K562 (cell line): ENCODE data around the gene SNX9. TPM values are rescaled to one million over a fixed set of nuclear protein-coding genes. Genes with fewer than 3 reads are reported as not detected.
A peak's percentile ranks its signal among the peaks of the same experiment; 100 is the strongest.

Experiments used
- ATAC-seq: fragments of 200-7000 bp; cut with Tn5 transposase; 3 replicates; pipeline ENCODE4 v1.9.1; 2020; ENCODE audit warnings: moderate library complexity
- BruUV-seq: library from RNA; stranded (reverse); fragments of 400-500 nt; replicated peaks from 2 replicates; lab custom pipeline; 2021; lab: Mats Ljungman, UMichigan
- CTCF ChIA-PET: fragments of 300-600 bp; formaldehyde crosslinking; extraction: SDS; loops from one replicate; lab custom pipeline; 2021; ENCODE audit warnings: low intra/inter-chr PET ratio; lab: Yijun Ruan, JAX
- POLR2A ChIA-PET: fragments of 300-600, 350-650 bp; sonication (Branson Sonifier 250); formaldehyde crosslinking; extraction: SDS; loops from one replicate; lab custom pipeline; 2021; ENCODE audit warnings: antibody characterized with exemption, inconsistent platforms; lab: Yijun Ruan, JAX
- DNase-seq, 4 experiments: peaks; one replicate each; pipeline versions ENCODE4 v3.0.0 to v3.0.0-alpha.2; 2011 to 2018; ENCODE audit warnings: low spot score in 3 of 4, mixed read lengths in 3 of 4; ENCODE audit errors: extremely low read depth in 1 of 4
- FAIRE-seq: peaks from 2 replicates; lab custom pipeline; 2011; peaks lifted over from hg19 to GRCh38; lab: Jason Lieb, UNC
- H2AFZ ChIP-seq: 2 replicates; pipeline ENCODE4 v1.6.0; 2011; ENCODE audit warnings: low read depth, low read length, control low read depth, inconsistent platforms
- H3K27ac ChIP-seq: fragments of 200-600 bp; 3 replicates; pipeline ENCODE4 v1.8.0; 2011; ENCODE audit warnings: low read depth, mild to moderate bottlenecking, control low read depth, inconsistent platforms, low read length, moderate library complexity, mixed read lengths; ENCODE audit errors: extremely low read depth
- H3K27me3 ChIP-seq, 2 experiments: fragments of 300-600 bp in 1 of 2; 2 replicates in 1 of 2; 3 replicates in 1 of 2; pipeline versions ENCODE4 v1.6.0 to v1.8.0; 2011; ENCODE audit warnings: inconsistent platforms in 2 of 2, low read length in 2 of 2, mild to moderate bottlenecking in 1 of 2, mixed read lengths in 1 of 2, moderate library complexity in 1 of 2; ENCODE audit not compliant: control insufficient read depth in 2 of 2, insufficient read depth in 2 of 2
- H3K36me3 ChIP-seq: fragments of 300-600 bp; 3 replicates; pipeline ENCODE4 v1.8.0; 2011; ENCODE audit warnings: mild to moderate bottlenecking, low read length, inconsistent platforms; ENCODE audit not compliant: control insufficient read depth, insufficient read depth
- H3K4me1 ChIP-seq, 2 experiments: fragments of 200-600 bp in 1 of 2; replicated peaks in 1 of 2; 2 replicates in 1 of 2; 3 replicates in 1 of 2; pipeline versions ENCODE4 v1.5.1 to v1.8.0; 2011; ENCODE audit warnings: inconsistent platforms in 2 of 2, low read length in 2 of 2, mild to moderate bottlenecking in 1 of 2, mixed read lengths in 1 of 2, moderate library complexity in 1 of 2; ENCODE audit not compliant: control insufficient read depth in 2 of 2, insufficient read depth in 2 of 2
- H3K4me2 ChIP-seq: 2 replicates; pipeline ENCODE4 v1.6.1; 2011; ENCODE audit warnings: low read length, control low read depth, inconsistent platforms, mixed read lengths; ENCODE audit not compliant: insufficient read depth
- H3K4me3 ChIP-seq: fragments of 200-600 bp; sonication (generic), shearing (Covaris generic); 2 replicates; pipeline ENCODE4 v1.5.1; 2016; ENCODE audit warnings: control low read depth, inconsistent platforms
- H3K79me2 ChIP-seq: fragments of 200-600 bp; 3 replicates; pipeline ENCODE4 v1.8.0; 2011; ENCODE audit warnings: low read length, inconsistent platforms; ENCODE audit not compliant: control insufficient read depth, insufficient read depth
- H3K9ac ChIP-seq, 2 experiments: 2 replicates each; pipeline versions ENCODE4 v1.6.0 to v1.6.1; 2011; ENCODE audit warnings: low read depth in 2 of 2, low read length in 2 of 2, control low read depth in 1 of 2, inconsistent platforms in 1 of 2, mild to moderate bottlenecking in 1 of 2, mixed read lengths in 1 of 2; ENCODE audit not compliant: insufficient read depth in 1 of 2
- H3K9me1 ChIP-seq: one replicate; pipeline ENCODE4 v1.6.0; 2011; ENCODE audit warnings: inconsistent platforms, mild to moderate bottlenecking, low read length, moderate library complexity; ENCODE audit not compliant: control insufficient read depth, insufficient read depth
- H3K9me3 ChIP-seq: replicated peaks from 2 replicates; pipeline ENCODE4 v1.5.1; 2011; ENCODE audit warnings: low read depth, low read length, inconsistent platforms; ENCODE audit not compliant: control insufficient read depth, insufficient read depth
- H4K20me1 ChIP-seq: replicated peaks from 2 replicates; pipeline ENCODE4 v1.6.1; 2011; ENCODE audit warnings: low read length, inconsistent platforms, mixed read lengths; ENCODE audit not compliant: control insufficient read depth, insufficient read depth
- ARID1B ChIP-seq: fragments of 450-650 bp; IDR thresholded peaks from 2 replicates; pipeline ENCODE4 v1.6.1; 2016; ENCODE audit warnings: antibody characterized with exemption, mild to moderate bottlenecking, inconsistent platforms
- CBFA2T2 ChIP-seq: fragments of 450-650 bp; conservative IDR thresholded peaks from 2 replicates; pipeline ENCODE4 v1.6.1; 2017; ENCODE audit warnings: mild to moderate bottlenecking
- CBFA2T3 ChIP-seq: fragments of 450-650 bp; IDR thresholded peaks from 2 replicates; pipeline ENCODE4 v1.6.1; 2017
- CTBP1 ChIP-seq: fragments of 450-650 bp; IDR thresholded peaks from 2 replicates; pipeline ENCODE4 v1.6.1; 2016; ENCODE audit warnings: borderline replicate concordance
- EGR1 ChIP-seq: fragments of 450-650 bp; conservative IDR thresholded peaks from 2 replicates; pipeline ENCODE4 v1.6.1; 2017; ENCODE audit warnings: mild to moderate bottlenecking
- HDAC1 ChIP-seq, 2 experiments: fragments of 450-650 bp; IDR thresholded peaks; 2 replicates each; pipeline ENCODE4 v1.6.1; 2016 to 2017; ENCODE audit warnings: inconsistent platforms in 1 of 2, mild to moderate bottlenecking in 1 of 2, moderate library complexity in 1 of 2
- MBD2 ChIP-seq: sonication (generic); IDR thresholded peaks from 2 replicates; pipeline ENCODE4 v1.6.1; 2016; ENCODE audit warnings: low read depth, borderline replicate concordance
- NFYB ChIP-seq: IDR thresholded peaks from 2 replicates; pipeline ENCODE4 v1.6.1; 2011; ENCODE audit warnings: mild to moderate bottlenecking, moderate library complexity; ENCODE audit not compliant: insufficient read length; ENCODE audit errors: extremely low read depth
- NR2C2 ChIP-seq, 2 experiments: fragments of 200-800 bp in 1 of 2; sonication (Bioruptor generic) in 1 of 2; sonication (generic) in 1 of 2; formaldehyde crosslinking in 1 of 2; IDR thresholded peaks; 2 replicates each; pipeline versions ENCODE4 v1.6.1 to v1.8.0; 2016 to 2022; ENCODE audit warnings: mild to moderate bottlenecking in 1 of 2, missing compliant biosample characterization in 1 of 2, missing genetic modification characterization in 1 of 2, missing genetic modification reagents in 1 of 2
- SIX5 ChIP-seq, 2 experiments: IDR thresholded peaks; 2 replicates each; pipeline ENCODE4 v1.6.1; 2011; ENCODE audit warnings: low read length in 2 of 2, borderline replicate concordance in 1 of 2, low read depth in 1 of 2, mild to moderate bottlenecking in 1 of 2, moderate library complexity in 1 of 2; ENCODE audit not compliant: insufficient read depth in 1 of 2
- SOX6 ChIP-seq: fragments of 450-650 bp; IDR thresholded peaks from 2 replicates; pipeline ENCODE4 v1.6.1; 2014; ENCODE audit warnings: mild to moderate bottlenecking
- TCF3 ChIP-seq: sonication (generic); formaldehyde crosslinking; IDR thresholded peaks from 2 replicates; pipeline ENCODE4 v1.4.0; 2020; ENCODE audit warnings: mild to moderate bottlenecking, missing genetic modification reagents
- ZBTB1 ChIP-seq: sonication (generic); formaldehyde crosslinking; IDR thresholded peaks from 2 replicates; pipeline ENCODE4 v1.8.1; 2023; ENCODE audit warnings: missing genetic modification reagents, low read depth, mild to moderate bottlenecking, borderline replicate concordance
- ZKSCAN1 ChIP-seq: fragments of 150-350 bp; IDR thresholded peaks from 2 replicates; pipeline ENCODE4 v1.6.1; 2016; ENCODE audit warnings: low read depth, low read length
- ZNF707 ChIP-seq: fragments of 250-450 bp; sonication (Bioruptor Pico); conservative IDR thresholded peaks from 2 replicates; pipeline ENCODE4 v1.8.0; 2022; ENCODE audit warnings: inconsistent platforms, mild to moderate bottlenecking, moderate library complexity
- WGBS: fragments of 100-300 bp; shearing (Covaris generic); methylation state at CpG from one replicate; pipeline ENCODE4 v1.1.6; 2016; ENCODE audit warnings: low coverage, mixed read lengths; ENCODE audit not compliant: insufficient coverage; ENCODE audit errors: missing lambda C conversion rate; 5-methylcytosine and 5-hydroxymethylcytosine counted together
- in situ Hi-C: fragments of 300-500 bp; cut with MboI; formaldehyde crosslinking; loops from 4 replicates; pipeline ENCODE4 v1.15.0; 2018; ENCODE audit warnings: inconsistent platforms, mixed read lengths
- intact Hi-C: fragments of 100-400 bp; cut with micrococcal nuclease; formaldehyde crosslinking; loops from 2 replicates; pipeline ENCODE4 v1.14.2; 2022
- polyA plus RNA-seq, 8 experiments: library from polyadenylated mRNA; depleted of rRNA in 4 of 8; stranded (reverse) in 5 of 8; unstranded in 3 of 8; fragments of >200 nt; fragmentation: Nextera tagmentation in 2 of 8; fragmentation: Illumina TruSeq in 1 of 8; extraction: Ambion mirVana in 2 of 8; extraction: Trizol in 1 of 8; gene quantifications; 2 replicates each; pipeline versions ENCODE4 v1.2.1 to v1.2.3, GENCODE V29; 2011 to 2014; ENCODE audit warnings: inconsistent platforms in 1 of 8, missing spikeins in 1 of 8
- total RNA-seq, 7 experiments: library from RNA; depleted of rRNA in 6 of 7; stranded (reverse); fragments of >200 nt in 6 of 7; fragmentation: Illumina TruSeq in 2 of 7; extraction: Trizol in 2 of 7; gene quantifications; 2 replicates each; pipeline versions ENCODE4 v1.2.1 to v1.2.3, GENCODE V29; 2011 to 2021; ENCODE audit warnings: low replicate concordance in 1 of 7
- TF ChIP-seq, protein P1 (sequence below): fragments of 250-450 bp; sonication (Bioruptor Pico); IDR thresholded peaks from 2 replicates; pipeline ENCODE4 v1.5.0; 2021
- TF ChIP-seq, protein P2 (sequence below): fragments of 450-650 bp; formaldehyde crosslinking; IDR thresholded peaks from 2 replicates; pipeline ENCODE4 v1.4.0; 2020; ENCODE audit warnings: mild to moderate bottlenecking
- TF ChIP-seq, protein P3 (sequence below): fragments of 250-450 bp; sonication (Bioruptor Pico); IDR thresholded peaks from 2 replicates; pipeline ENCODE4 v1.8.0; 2022; ENCODE audit warnings: inconsistent platforms

Gene SNX9
- total and polyA plus RNA-seq, 9 of the 15 experiments (the other 6 are each of a cell fraction or from before 2014, with no cell fraction given) = 6.0 to 81.7 (median 57.1) TPM

DNA sequence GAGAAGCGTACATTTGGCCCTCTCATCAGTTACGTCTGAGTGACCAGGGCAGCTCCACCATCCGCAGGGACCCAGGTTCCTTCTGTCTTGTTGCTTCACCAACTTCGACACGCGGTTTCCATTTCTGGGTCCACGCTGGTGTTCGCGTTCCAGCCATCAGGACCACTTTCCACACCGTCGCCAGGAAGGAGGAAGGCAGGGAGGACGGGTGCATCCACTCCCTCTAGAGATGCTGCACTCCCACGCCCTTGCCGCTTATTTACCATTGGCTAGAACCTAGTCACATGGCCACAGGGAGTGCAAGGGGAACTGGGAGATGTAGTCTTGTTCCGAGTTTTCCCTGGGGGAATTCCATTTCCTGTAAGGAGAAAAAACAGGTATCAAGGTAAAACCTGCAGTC lies 33.2 kb upstream of the SNX9 start (continued):
- TF ChIP-seq SIX5 (IDR thresholded peaks at IDR 0.05; ENCODE audit: borderline replicate concordance in 1 of 2, insufficient read depth in 1 of 2, low read depth in 1 of 2, low read length in 2 of 2) (peak; percentile 61 to 70), NR2C2 (CRISPR knock-in tag; IDR thresholded peaks at IDR 0.05) (0 out of 2 replicates have a peak, but pooled peaks have one; percentile 43), NR2C2 (tag; IDR thresholded peaks at IDR 0.05) (no peak), NFYB (peak; percentile 88), CBFA2T2 (peak; percentile 37; the same call in 1 of the 2 replicates)
- TF ChIP-seq, protein P1, sequence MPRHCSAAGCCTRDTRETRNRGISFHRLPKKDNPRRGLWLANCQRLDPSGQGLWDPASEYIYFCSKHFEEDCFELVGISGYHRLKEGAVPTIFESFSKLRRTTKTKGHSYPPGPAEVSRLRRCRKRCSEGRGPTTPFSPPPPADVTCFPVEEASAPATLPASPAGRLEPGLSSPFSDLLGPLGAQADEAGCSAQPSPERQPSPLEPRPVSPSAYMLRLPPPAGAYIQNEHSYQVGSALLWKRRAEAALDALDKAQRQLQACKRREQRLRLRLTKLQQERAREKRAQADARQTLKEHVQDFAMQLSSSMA (CRISPR knock-in tag) = no peak
- TF ChIP-seq, protein P2, sequence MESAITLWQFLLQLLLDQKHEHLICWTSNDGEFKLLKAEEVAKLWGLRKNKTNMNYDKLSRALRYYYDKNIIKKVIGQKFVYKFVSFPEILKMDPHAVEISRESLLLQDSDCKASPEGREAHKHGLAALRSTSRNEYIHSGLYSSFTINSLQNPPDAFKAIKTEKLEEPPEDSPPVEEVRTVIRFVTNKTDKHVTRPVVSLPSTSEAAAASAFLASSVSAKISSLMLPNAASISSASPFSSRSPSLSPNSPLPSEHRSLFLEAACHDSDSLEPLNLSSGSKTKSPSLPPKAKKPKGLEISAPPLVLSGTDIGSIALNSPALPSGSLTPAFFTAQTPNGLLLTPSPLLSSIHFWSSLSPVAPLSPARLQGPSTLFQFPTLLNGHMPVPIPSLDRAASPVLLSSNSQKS (CRISPR knock-in tag) = no peak
- TF ChIP-seq, all 486 proteins: peak for 23

DNA sequence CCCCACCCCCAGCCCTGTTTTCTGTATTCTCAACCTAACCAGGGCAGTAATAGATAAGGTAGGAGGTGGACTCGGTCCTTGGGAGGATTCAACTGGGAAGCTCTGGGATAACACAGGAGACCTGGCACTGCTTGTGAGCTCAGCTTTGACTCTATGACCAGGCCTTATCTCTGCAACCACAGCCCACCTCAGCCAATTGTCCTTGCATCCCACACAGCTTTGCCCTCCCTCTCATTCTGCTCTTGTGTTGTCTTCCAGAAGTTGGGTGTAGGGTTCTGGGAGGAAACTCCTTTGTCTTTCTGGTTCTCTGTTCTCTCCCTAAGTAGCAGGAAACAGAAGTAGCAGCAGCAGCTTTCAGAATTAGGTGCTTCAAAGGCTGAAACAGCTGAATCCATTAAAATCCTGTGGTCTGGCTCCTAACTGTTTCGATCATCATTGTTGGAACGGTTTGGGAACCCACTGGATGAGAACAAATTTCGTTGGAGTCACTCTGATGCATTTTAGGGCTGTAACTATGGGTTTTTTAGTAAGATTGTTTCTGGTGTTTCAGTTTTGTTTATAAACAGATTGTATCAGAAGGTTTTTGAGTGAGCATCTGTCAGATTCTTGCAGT lies 32.4 kb upstream of the SNX9 start:
- Histone ChIP-seq H3K4me3 (no peak overlapping the region), H3K4me1 (peaks cover 4 to 7% of the 10 kb centered on the region in 2 experiments; a peak in 3 of 5 replicates), H3K27ac (peak overlapping the region; percentile 19; the same call in 1 of the 3 replicates), H2AFZ (peak overlapping the region; percentile 77), H3K9ac (peak overlapping the region; percentile 10 to 49; a peak in 1 of 4 replicates), H3K36me3 (no peaks in the 10 kb centered on the region), H3K9me3 (no peaks in the 10 kb centered on the region), H3K9me1 (no peaks in the 10 kb centered on the region), H3K79me2 (no peaks in the 10 kb centered on the region), H4K20me1 (no peaks in the 10 kb centered on the region), H3K27me3 (no peaks in the 10 kb centered on the region), H3K4me2 (no peak overlapping the region)
- peak; percentile 34 to 66 (median 50) for DNase-seq
- TF ChIP-seq ARID1B (peak; percentile 39; the same call in 1 of the 2 replicates), ZNF707 (CRISPR knock-in tag) (peak; percentile 53; the same call in 1 of the 2 replicates), TCF3 (CRISPR knock-in tag) (peak; percentile 23; the same call in 1 of the 2 replicates), CBFA2T3 (peak; percentile 61), MBD2 (no peak), HDAC1 (IDR thresholded peaks at IDR 0.05) (0 out of 4 replicates have a peak, but pooled peaks of 1 of the 2 experiments have one; percentile 25), SOX6 (peak; percentile 58; the same call in 1 of the 2 replicates), ZBTB1 (CRISPR knock-in tag) (no peak), ZKSCAN1 (no peak), EGR1 (peak; percentile 32; the same call in 1 of the 2 replicates), CTBP1 (peak; percentile 11; the same call in 1 of the 2 replicates)
- TF ChIP-seq, protein P3, sequence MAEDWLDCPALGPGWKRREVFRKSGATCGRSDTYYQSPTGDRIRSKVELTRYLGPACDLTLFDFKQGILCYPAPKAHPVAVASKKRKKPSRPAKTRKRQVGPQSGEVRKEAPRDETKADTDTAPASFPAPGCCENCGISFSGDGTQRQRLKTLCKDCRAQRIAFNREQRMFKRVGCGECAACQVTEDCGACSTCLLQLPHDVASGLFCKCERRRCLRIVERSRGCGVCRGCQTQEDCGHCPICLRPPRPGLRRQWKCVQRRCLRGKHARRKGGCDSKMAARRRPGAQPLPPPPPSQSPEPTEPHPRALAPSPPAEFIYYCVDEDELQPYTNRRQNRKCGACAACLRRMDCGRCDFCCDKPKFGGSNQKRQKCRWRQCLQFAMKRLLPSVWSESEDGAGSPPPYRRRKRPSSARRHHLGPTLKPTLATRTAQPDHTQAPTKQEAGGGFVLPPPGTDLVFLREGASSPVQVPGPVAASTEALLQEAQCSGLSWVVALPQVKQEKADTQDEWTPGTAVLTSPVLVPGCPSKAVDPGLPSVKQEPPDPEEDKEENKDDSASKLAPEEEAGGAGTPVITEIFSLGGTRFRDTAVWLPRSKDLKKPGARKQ (CRISPR knock-in tag) = no peak
- ATAC-seq = peak; percentile 79
- BruUV-seq = no TSS peak
- intact Hi-C loops (no loop called here), in situ Hi-C loops (no loop called here)
- ChIA-PET CTCF (no interaction called here), POLR2A (interaction anchor here (0.8 to 1.5 kb wide), 5 partner anchors 10 to 17 kb away, joined by 3 to 5 read pairs (median 3); no protein-coding TSS in a partner anchor)
- WGBS = 32% methylated on average over 4 of the region's 4 CpGs
- FAIRE-seq = peak; percentile 42
